Activated T-helper 9 cell treated with anti-CD3 and anti-CD28 coated beads, Interleukin-2, amount 50 U/mL, for 16 hours (primary cell): ENCODE results near the gene OR10J4.
"Not testable (repeated sequence)": the region's sequence is repeated elsewhere in the genome, so short reads cannot be mapped to it uniquely, and the experiment has no call there.

Source experiments
- DNase-seq: peaks from one replicate; pipeline ENCODE4 v3.0.0-alpha.2; 2020; ENCODE audit warnings: low read depth

Gene OR10J4

DNA sequence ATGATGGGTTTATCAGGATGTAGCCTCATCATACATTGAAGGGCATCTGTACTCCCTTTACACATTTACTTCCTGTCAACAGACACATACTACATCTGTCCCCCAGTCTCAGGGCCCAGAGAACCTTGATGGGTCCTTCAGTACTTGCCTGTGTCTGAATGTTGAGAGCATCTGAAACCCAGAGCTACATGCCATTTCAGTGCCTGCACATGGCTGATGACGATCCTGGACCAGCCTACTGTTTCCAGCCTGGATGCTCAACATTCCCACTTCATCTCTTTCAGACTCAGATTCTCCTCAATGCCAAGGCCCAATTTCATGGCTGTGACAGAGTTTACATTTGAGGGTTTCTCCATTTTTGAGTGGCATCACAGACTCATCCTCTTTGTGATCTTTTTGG is at the start of gene OR10J4:
OR10J4 (plus strand) TSS at position 301 of the 400 bp plus-strand sequence.
- DNase-seq = no peak

DNA sequence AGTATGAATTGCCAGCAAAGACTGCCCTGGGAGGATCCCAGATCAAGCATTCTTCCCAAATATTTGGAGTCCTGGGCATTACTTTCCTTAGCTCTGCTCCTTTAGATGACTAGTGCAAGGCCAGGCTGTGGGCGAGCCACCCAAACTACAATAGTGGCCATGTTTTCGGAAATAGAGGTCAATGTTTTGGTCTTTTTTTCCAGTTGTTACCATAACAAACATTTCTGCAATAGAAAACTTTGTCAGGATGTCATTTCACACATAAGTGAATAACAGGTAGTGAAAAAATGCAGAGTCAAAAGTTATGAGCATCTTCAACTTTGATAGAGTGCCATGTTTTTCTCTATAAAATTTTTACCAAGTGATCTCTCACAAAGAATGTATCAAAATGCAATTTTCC is 25.2 kb upstream of the OR10J4 start:
- no peak for DNase-seq

DNA sequence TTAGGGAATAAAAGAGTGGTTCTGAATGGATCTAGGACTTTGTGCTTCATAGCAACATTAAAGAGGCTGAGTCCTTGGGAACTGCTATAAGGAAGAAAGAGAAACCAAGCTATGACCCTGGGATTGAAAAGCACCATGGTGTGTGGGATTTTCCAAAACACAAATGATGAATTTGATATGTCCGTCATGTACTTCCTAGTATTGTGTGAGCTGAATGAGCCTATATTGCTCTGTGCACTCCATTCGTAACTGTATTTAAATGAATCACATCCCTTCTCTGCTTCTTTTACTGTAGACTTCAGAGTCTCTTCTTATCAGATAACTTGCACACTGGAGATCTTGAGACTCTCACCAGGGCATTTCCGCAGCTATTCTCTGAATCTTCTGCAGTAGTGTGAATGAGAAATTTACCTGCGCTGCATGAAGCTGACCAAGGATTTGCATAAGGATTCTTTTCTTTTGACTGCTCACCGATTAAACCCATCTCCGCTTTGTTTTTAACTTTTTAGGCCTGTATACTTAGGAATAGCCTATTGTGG is 23.1 kb upstream of the OR10J4 start:
- DNase-seq = no peak

DNA sequence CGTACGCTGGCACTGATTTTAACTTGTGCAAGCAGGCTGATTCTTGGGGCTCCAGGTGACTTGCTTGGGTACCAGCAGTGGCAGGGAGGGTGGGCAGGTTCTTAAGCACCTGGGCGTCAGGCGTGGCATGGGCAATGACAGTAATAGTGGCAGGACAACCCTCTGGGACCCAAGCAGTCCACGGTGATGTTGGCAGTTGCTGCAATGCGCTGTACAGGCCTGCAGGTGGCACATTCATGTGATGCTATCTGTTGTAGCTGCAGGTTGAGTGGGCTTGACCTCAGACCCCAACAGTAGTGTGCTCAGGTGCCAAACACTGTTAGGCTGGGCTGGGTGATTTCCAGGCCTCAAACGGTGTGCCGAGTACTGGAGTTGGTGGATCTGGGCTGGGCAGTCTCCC is 10.2 kb upstream of the OR10J4 start:
- no peak for DNase-seq

DNA sequence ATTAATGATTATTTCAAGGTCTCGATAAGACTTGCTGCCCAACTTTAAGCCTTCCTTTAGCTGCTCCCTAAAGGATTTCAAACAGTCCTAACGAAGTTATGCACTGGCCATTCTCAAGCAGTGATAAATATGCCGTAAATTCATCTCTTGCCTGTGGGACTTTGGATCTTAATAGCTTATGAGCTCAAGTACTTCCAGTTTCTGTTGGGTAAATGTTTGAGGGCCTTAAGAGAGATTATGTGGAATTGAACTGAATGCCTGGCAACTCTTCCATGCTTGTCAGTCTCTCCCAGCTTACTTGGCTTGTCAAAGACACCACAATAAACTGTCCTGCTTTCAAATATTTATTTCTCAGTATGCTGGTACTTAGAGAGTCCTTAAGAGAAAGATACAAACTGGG is 3.5 kb upstream of the OR10J4 start:
- no peak for DNase-seq

DNA sequence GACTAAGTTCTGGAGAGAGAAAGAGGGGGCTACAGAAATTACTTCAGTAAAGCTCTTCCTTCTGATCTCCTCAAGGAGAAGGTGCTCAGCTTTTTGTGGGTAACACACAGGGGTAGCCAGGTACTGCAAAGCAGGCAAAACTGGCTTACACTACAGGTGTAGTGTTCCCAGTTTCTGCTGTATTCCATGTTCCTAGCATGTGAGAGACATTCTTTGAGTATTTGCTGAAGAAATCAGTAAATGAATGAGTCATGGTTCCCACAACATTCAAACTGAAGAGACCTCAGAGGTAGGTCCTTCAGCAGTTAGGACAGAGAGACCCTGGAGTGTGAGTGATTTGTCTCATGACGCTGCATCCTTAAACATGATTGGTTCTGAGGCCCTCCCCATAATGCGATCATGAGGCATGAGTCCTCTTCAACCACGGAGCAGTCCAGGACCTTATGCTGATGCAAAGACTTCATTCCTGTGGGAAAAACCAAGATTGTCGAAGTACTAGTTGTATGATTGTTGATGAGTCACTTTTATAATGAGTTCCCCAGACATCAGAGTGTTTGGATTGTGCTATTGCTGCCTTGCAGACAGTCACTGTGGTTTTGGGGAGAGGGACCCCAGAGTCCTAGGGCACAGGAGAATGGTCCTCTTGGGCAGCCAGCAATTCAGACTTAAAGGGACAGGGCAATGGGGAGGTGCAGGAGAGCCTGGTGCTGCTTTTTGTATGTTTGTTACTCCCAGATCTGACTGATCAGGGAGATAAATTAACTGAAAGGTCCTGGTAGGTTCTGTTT is 2.7 kb upstream of the OR10J4 start:
- DNase-seq = no peak

DNA sequence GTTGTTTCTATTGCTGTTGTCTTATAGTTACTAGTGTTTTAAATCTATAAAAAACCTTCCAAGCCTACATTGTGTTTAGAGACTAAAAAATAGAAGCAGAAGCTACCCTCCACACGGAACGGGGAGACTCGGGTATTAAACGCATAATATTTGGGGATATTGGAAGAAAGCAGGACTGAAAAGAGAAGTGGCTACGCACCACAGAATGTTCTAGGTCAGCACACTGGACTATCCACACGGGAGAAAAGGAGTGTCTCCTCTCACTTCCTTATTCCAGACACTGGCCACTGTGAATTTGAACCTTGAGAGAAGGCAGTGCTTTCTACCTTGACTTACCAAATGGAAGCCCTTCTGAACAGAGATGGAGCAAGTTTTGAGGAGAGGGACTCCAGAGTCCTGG is 1.0 kb upstream of the OR10J4 start:
- DNase-seq = no peak

DNA sequence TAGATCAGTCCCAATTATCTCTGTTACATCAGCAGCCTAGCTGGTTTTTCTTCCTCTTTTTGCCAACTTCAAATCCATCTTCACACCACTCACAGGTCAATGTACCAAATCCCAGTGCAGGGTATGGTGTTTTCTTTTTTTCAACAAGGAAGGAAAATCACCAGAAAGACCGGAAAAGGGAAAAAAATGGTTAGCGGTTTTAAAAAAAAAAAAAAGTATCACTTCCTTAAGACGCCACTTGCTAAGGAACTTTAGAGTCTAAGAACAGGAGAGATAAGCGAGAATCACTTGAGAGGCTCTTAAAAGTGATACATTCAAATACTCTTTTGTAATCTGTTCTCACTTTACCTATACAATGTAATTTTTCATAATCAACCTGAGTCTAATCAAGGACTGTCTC is 4.5 kb downstream of the OR10J4 start:
- no peak for DNase-seq

DNA sequence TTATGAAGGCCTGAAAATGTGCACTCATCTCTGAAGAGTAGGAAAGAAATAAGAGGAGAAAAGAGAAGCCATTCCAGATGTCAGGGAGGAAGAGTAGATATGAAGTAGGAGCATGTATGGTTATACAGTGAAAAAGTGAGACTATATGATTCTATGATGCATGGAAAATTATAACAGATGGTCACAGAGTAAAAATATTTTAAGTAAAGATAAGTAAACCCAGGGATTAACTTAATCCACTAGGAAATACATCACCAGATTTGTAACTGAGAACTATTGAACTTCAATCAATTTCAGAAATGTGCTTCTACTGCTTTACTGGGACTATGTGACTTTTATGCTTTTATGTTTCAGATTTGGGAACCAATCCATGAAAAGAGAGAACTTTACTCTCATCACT is 7.4 kb downstream of the OR10J4 start, which contains the start of gene OR10J1:
OR10J1 (plus strand) TSS at position 301 of the 400 bp plus-strand sequence; CDS start at position 371, 70 bp downstream.
- no peak for DNase-seq

DNA sequence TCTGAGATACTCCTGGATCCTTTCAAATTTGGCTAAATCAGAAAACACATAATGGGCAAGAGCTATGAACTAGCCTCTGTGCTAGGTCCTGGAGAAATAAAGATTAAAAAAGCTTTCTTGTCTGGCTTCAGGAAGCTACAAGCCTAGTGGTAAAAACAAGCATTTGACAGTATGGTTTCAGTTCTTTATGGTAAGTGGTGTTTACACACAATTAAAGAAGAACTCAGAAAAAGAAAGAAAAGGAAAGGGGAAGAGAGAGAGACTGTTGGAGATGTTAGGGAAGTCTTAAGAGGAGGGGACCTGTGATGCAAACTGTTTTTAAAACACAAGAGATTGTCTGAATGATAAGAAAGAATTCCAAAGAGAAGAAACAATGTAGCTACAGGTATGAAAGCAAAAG is 9.4 kb downstream of the OR10J4 start:
- DNase-seq = no peak

DNA sequence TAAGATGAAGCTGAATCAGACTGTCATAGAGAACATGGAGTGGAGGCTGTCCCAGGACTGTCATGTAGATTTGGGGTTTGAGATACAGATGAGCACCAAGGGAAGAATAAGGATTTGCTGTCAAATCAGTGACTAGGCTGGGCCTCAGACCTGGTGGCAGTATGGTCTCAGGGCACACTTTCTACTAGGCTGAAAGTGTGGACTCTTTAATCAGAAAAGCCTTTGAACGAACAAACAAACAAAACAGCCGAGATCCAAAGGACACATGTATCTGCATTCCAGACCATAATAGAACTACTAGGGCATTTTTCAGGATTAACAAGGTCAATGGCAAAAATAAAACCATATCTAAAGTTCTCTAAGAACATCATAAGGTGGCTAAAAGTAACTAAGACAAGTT is 10.4 kb downstream of the OR10J4 start:
- DNase-seq = no peak

DNA sequence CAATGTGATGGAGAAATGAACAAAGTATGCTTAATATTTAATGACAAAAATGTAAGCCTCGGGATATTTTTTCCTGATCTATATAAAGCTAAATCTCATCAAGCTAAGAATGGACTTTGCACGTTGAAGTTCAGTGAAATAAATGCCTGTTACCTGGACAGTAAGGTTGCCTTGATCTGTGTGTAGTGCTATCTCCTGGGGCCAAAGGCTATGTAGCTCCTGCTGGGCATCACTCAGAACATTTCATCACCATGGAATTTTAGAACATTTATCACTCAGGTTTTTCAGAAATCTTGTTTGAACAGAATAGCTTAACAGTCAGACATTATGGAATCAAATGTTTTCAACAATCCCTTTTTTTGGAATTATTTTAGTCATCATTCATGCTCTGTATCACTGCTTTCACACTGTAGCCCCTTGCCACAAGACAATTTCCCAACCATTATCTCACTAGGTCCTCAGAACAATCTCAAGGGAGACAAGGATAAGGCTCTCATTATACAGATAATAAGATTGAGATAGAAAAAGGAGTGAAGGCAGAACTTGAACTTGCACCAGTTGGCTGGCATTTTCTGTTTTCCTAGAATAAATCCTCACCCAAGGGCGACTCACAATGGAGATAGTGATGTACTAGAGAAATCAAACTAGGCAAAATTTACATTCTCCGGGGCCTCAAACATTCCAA is 11.2 kb downstream of the OR10J4 start:
- no peak for DNase-seq

DNA sequence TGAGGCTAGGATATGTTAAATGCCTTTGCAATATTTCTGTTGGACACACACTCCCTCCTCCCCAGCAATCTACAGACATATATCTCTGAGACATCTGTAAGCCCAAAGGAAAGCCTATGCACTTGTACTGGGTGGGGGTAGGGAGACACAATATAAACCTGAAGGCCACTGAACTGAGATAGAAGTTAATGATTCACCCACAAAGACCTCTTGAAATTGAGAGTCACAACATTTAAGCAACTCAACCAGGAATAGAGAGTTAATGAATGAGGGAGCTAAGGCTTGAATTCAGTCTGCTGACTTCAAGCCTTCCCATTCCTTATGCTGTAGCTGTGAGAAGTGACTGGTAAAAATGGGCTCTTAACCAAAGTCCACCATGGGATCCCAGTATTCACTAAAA is 12.5 kb downstream of the OR10J4 start:
- DNase-seq = no peak

DNA sequence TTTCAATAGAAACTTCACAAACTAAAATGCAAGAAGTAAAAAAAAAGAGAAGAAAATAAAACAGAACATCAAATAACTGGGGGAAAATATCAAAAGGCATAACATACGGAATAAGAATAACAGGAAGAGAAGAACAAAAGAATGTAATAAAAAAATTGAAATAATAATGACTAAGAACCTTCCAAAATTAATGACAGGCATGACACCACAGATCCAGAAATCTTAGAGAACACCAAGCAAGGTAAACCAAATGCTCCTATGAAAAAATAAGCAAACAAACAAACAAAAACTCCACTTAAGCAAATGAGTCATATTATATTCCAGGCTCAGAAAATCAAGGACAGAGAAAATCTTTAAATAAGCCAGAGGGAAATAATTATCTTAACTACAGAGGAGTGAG is 16.2 kb downstream of the OR10J4 start:
- DNase-seq = no peak

DNA sequence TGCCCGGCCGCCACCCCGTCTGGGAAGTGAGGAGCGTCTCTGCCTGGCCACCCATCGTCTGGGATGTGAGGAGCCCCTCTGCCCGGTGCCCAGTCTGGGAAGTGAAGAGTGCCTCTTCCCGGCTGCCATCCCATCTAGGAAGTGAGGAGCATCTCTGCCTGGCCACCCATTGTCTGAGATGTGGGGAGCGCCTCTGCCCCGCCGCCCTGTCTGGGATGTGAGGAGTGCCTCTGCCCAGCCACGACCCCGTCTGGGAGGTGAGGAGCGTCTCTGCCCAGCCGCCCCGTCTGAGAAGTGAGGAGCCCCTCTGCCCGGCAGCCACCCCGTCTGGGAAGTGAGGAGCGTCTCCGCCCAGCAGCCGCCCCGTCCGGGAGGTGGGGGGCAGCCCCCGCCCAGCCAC is 17.6 kb downstream of the OR10J4 start:
- DNase-seq = not testable (repeated sequence)

DNA sequence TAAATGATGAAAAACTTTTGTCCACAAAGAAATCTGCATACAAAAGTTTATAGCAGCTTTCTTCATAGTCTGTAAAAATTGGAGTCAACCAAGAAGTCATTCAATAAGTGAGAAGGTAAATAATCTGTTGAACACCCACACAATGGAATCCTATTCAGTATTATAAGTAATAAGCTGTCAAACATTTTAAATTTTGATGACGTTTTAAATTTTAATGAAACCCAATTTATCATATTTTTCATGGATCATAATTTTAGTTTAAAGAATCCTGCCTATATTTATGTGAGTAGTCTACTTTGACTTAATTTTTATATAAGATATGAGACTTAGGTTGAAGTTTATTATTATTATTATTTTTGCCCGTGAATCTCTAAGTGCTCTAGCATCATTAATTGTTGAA is 27.5 kb downstream of the OR10J4 start:
- no peak for DNase-seq

DNA sequence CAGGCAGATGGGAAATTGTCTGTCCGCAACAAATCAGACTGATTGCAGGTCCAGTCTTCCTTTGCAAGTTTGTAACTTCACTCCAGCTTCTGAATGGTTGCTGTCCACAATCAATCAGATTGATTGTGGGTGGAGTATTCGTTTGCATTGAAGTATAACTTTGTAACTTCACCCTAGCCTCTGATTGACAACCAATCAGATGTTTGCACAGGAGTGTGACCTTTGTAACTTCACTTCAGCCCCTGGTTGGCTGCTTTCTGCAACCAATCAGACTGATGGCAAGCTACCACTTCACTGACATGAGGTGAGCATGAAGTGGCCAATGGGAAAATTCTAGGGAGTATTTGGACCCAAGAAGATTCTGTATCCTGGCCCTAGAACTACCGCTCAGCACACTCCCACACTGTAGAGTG is 33.2 kb downstream of the OR10J4 start:
- DNase-seq = no peak

DNA sequence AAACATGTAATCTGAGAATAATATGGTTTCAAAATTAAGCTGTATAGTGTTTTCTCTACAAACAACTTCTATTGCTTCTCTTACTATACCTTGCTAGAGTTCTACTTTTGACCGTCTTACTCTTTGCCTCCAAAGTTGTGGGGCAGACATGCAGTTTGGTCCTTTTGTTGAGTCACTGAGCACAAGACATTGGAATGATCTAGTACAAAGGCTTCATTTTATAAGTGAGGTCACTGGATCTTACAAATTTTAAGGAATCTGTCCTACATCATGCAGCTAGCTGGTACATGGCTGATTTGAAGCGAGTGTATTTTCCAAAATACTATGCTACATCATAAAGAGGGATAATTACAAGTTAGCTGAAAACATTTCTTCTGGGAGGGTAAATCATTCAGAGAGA is 36.3 kb downstream of the OR10J4 start:
- DNase-seq = no peak

DNA sequence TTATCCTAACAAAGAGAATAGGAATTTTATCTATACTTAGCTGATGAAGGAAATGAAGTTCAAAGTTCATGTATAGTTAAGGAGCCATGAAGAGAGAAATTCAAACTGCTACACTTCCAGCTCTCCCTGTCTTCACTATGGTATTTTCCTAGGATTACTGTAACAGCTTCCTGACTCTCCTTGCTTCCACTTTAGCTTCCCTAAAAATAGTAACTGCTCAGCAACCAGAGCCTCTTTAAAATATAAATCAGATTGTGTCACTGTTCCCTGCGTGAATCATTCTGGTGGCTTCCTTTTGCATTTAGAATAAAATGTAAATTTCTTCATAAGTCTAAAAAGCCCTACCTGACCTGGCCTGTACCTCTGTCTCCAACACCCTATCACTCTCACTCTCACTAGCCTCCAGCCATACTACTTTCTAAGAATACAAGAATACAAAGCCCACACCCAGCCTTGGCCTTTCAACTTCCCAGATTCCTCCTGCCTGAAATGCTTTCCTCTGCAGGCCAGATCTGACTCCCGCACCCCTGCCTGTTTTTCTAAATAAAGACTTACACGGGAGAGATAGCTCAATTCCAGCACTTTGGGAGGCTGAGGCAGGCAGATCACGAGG is 38.0 kb downstream of the OR10J4 start:
- DNase-seq = no peak

DNA sequence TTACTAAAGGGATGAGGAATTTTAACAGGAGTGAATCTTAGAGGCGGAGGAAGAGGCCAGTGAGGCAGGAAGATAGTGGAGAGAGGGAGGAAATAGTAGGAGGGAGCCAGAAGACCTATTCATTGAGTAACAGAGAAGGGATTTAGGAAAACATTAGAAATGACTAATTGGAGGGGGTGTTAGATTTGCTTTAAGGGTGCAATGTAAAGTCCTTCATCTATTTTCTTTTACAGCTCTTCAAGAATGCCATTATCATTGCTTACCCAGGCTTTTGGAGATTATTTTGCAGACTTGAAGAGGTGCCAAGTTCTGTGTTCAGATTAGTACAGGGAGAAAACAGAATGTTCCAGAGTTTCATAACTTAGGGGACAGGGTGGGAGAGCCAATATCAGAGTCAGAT is 41.3 kb downstream of the OR10J4 start:
- no peak for DNase-seq

DNA sequence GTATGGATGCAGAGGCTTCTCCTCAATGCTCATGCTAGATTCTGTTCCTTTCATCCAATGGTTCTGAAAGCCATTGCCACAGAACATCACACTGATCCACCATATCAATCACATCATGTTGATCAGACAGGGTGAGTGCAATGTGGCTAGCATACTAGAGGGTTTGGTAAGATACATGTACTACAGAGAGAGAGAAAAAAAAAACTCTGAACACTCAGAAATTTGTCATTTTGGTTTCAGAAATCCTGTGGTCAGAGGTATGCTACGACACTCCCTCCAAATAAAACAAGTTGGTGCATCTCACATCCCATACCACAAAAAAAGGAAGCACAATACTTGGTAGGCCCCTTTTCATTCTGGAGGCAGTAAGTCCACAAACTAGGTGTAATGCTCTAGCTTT is 42.9 kb downstream of the OR10J4 start:
- no peak for DNase-seq
